ENCODE results near the gene SOWAHD.
"Not testable (repeated sequence)": the region's sequence is repeated elsewhere in the genome, so short reads cannot be mapped to it uniquely, and the experiment has no call there.

Gene SOWAHD
- total RNA-seq, result 0 to 0.27 (median 0.11) reads per million in 4 experiments

- DNase-seq, result peak; percentile 9
Measured at GRCh38 chrX:119757979-119758730, at the start of gene SOWAHD. Gene SOWAHD, plus strand, starts transcription at chrX:119758588. Its CDS starts 80 bp downstream, at chrX:119758668.

DNA sequence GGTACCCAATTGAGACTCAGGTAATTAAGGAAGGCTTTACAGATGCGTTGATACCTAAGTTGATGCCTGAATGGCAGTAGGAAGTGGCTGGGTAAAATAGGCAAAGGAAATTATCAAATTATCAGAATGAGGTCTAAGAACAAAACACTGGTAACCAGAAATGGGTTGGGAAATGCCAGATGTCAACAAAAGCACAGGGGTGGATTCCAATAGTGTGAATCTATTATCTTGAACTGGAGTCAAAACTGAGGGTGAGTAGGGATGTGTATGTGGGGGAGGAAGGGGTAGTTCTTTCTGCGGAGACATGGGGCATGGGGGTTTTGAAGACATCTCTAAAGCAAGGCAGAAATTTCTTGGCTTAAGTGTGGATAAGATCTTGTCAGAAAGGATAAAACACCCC, 49.5 kb upstream of the SOWAHD start:
- DNase-seq, result no peak

DNA sequence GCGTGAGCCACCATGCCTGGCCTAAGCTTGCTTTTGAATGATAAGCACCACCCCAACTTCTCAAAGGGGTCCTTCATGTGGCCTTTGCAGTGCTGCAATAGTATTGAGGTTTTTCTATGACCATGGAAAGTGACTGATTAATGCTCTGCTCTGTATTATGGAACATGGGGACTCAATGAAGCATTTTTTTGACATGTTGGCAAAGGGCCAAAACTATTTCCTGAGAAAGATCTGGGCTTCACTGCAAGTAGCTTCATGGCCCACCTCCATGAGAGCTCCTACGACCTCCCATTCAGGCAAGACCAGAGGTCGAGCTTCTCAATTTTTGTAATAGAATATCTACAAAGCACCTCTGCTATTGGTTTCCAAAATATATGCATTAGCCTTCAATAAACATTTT, 48.8 kb upstream of the SOWAHD start:
- DNase-seq, result no peak

GRCh38 chrX:119721487-119721886, 36.9 kb upstream of the SOWAHD start:
- DNase-seq, result no peak

- DNase-seq, result no peak
Measured at GRCh38 chrX:119721926-119722325, 36.5 kb upstream of the SOWAHD start.

- DNase-seq, result no peak
Measured at GRCh38 chrX:119726900-119727555, 31.4 kb upstream of the SOWAHD start.

DNA sequence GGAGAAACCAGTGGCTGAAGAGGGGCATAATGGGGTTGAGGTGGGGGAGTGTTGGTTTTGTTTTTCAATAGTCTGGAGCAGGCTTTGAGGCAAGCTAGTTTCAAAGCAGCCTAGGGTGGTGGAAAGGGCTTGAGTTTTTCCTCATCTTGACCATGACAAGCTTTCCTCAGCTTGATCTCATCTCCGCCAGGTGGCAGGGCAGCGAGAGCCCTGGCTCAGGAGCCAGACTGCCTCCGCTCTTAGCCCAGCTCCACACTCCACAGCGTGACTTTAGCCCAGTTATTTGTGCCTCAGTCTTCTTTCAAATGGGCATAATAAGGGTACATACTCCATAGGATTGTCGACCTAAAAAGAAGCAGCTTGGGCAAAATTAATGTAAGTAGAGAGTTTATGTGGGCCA, 29.9 kb upstream of the SOWAHD start:
- DNase-seq, result no peak

- DNase-seq, result peak; percentile 38
Measured at GRCh38 chrX:119729408-119730201, 28.8 kb upstream of the SOWAHD start.

DNA sequence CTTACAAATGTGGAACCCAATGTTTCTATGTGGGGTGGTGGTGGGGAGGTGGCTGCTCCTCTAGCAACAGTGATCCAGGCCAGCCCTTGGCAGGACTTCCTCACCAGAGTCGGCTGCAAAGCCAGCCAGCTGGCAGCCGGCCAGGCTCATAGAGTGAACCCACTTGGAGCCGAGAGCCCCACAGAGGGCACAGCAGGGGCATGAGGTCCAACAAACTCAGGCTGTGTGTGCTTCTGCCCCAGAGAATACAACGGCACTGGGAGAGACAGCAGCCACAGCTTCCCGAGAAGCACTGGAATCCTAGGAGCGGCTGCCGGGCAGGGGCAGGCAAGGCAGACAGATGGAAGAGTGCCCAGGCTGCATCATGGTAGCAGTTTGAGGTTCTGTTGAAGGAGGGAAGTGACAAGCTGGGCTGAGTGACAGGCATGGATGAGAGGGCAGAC, 23.5 kb upstream of the SOWAHD start:
- DNase-seq, result no peak

GRCh38 chrX:119735467-119735866, 22.9 kb upstream of the SOWAHD start:
- DNase-seq, result no peak

DNA sequence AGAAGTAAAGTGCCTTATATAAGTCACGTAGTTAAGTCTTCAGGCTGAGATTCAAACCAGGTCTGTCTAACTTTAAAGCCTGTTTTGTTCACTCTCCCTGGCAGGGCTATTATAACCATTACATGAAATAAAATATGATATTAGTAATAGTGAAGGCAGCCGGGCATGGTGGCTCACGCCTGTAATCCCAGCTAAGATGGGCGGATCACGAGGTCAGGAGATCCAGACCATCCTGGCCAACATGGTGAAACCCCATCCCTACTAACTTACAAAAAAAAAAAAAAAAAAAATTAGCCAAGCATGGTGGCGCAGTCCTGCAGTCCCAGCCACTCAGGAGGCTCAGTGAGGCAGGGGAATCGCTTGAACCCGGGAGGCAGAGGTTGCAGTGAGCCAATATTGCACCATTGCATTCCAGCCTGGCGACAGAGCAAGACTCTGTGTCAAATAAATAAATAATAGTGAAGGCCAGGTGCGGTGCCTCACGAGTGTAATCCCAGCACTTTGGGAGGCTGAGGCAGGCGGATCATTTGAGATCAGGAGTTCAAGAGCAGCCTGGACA, 22.1 kb upstream of the SOWAHD start:
- no peak for DNase-seq

- DNase-seq, result no peak
Measured at GRCh38 chrX:119738742-119739141, 19.6 kb upstream of the SOWAHD start.

- no peak for DNase-seq
Measured at GRCh38 chrX:119745283-119745848, 13.0 kb upstream of the SOWAHD start.

- peak; percentile 0 for DNase-seq
Measured at GRCh38 chrX:119750131-119750530, 8.3 kb upstream of the SOWAHD start.

- not testable (repeated sequence) for DNase-seq
Measured at GRCh38 chrX:119750751-119751150, 7.6 kb upstream of the SOWAHD start.

GRCh38 chrX:119753001-119753400, 5.4 kb upstream of the SOWAHD start:
- DNase-seq, result no peak

- peak; percentile 30 for DNase-seq
Measured at GRCh38 chrX:119753639-119754257, 4.6 kb upstream of the SOWAHD start.

DNA sequence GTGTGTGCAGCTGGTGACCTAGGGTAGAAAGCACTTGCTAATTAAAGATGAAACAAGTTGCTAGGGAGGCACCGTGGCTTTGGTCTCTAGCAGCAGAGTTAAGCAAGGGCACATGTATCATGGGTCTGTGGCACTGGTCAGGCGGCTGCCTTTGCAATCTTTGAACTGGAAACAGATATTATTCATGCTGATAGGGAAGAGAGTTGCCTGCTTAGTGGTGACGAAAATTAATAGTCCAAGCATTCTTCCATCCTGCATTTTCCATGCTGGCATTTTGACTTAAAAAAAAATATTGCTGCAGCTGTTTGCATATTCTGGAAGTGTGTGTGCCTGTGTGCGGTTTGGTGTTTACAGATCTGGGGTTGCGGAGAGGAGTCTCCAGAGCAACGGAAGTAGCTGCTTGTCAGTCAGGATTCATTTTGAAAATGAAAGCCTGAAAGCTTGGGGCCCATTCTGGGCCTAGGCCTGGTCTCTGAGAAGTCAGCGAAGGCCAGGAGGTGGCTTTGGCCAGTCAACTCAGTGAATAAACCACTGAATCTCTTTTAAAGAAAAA, 2.3 kb upstream of the SOWAHD start:
- DNase-seq, result peak; percentile 16

GRCh38 chrX:119756926-119757635, 1.3 kb upstream of the SOWAHD start:
- DNase-seq, result no peak

GRCh38 chrX:119757646-119757978, 776 bp upstream of the SOWAHD start:
- no peak for DNase-seq

DNA sequence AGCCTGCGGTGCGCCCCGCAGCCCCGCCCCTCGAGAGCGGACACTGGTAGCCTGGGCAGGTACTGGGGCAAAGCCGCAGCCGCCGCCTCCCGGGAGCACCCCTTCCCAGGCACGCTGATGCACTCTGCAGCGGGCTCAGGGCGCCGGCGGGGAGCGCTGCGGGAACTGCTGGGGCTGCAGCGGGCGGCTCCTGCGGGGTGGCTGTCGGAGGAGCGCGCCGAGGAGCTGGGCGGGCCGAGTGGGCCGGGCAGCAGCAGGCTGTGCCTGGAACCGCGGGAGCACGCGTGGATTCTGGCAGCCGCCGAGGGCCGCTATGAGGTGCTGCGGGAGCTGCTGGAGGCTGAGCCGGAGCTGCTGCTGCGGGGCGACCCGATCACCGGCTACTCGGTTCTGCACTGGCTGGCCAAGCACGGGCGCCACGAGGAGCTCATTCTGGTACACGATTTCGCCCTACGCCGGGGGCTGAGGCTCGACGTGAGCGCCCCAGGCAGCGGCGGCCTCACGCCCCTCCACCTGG, 401 bp downstream of the SOWAHD start:
- peak; percentile 1 for DNase-seq

All from effector CD8-positive, alpha-beta T cell (primary cell).